K562 (cell line): Measurements from ENCODE around the gene DGKE. TPM values are rescaled to one million over a fixed set of nuclear protein-coding genes. Genes with fewer than 3 reads are reported as not detected.

Experiments used
- BACH1 ChIP-seq: fragments of 200-800 bp; sonication (Bioruptor generic); IDR thresholded peaks from 2 replicates; pipeline ENCODE4 v1.6.1; 2016; ENCODE audit warnings: missing genetic modification characterization, missing compliant biosample characterization
- CEBPZ ChIP-seq: fragments of 150-350 bp; IDR thresholded peaks from 2 replicates; pipeline ENCODE4 v1.6.1; 2014; ENCODE audit warnings: low read depth, mild to moderate bottlenecking, low read length, borderline replicate concordance
- CREBBP ChIP-seq: IDR thresholded peaks from one replicate; pipeline ENCODE4 v1.6.1; 2012; ENCODE audit warnings: low read depth, mild to moderate bottlenecking, control low read depth, inconsistent platforms, low read length
- FOXA3 ChIP-seq, 2 experiments: fragments of 450-650 bp in 1 of 2; sonication (generic) in 1 of 2; formaldehyde crosslinking; IDR thresholded peaks in 1 of 2; conservative IDR thresholded peaks in 1 of 2; 2 replicates each; pipeline versions ENCODE4 v1.4.0 to v1.8.0; 2020 to 2022; ENCODE audit warnings: mild to moderate bottlenecking in 2 of 2, missing genetic modification reagents in 1 of 2
- MYNN ChIP-seq, 2 experiments: sonication (generic); formaldehyde crosslinking in 1 of 2; IDR thresholded peaks; 2 replicates each; pipeline versions ENCODE4 v1.5.0 to v1.6.1; 2016 to 2020; ENCODE audit warnings: antibody characterized with exemption in 1 of 2, missing genetic modification reagents in 1 of 2
- STAT5B ChIP-seq: fragments of 250-450 bp; sonication (Bioruptor Pico); IDR thresholded peaks from 2 replicates; pipeline ENCODE4 v1.8.0; 2021; ENCODE audit warnings: mild to moderate bottlenecking, inconsistent platforms
- ZBTB11 ChIP-seq, 3 experiments: fragments of 200-800 bp in 1 of 3; fragments of 250-450 bp in 1 of 3; fragments of 450-650 bp in 1 of 3; sonication (Bioruptor Pico) in 1 of 3; sonication (Bioruptor generic) in 1 of 3; formaldehyde crosslinking in 1 of 3; IDR thresholded peaks; 2 replicates each; pipeline versions ENCODE4 v1.6.1 to v1.8.0; 2016 to 2022; ENCODE audit warnings: mild to moderate bottlenecking in 2 of 3, missing genetic modification characterization in 2 of 3, missing compliant biosample characterization in 1 of 3, moderate library complexity in 1 of 3
- ZFX ChIP-seq: sonication (generic); formaldehyde crosslinking; IDR thresholded peaks from 2 replicates; pipeline ENCODE4 v1.8.0; 2022; ENCODE audit warnings: mild to moderate bottlenecking, missing genetic modification reagents, moderate library complexity
- ZNF318 ChIP-seq, 2 experiments: fragments of 450-650 bp; IDR thresholded peaks; 2 replicates each; pipeline ENCODE4 v1.6.1; 2016; ENCODE audit warnings: mild to moderate bottlenecking in 2 of 2, borderline replicate concordance in 1 of 2, low read depth in 1 of 2, moderate library complexity in 1 of 2
- polyA plus RNA-seq, 8 experiments: library from polyadenylated mRNA; depleted of rRNA in 4 of 8; stranded (reverse) in 5 of 8; unstranded in 3 of 8; fragments of >200 nt; fragmentation: Nextera tagmentation in 2 of 8; fragmentation: Illumina TruSeq in 1 of 8; extraction: Ambion mirVana in 2 of 8; extraction: Trizol in 1 of 8; gene quantifications; 2 replicates each; pipeline versions ENCODE4 v1.2.1 to v1.2.3, GENCODE V29; 2011 to 2014; ENCODE audit warnings: inconsistent platforms in 1 of 8, missing spikeins in 1 of 8
- total RNA-seq, 7 experiments: library from RNA; depleted of rRNA in 6 of 7; stranded (reverse); fragments of >200 nt in 6 of 7; fragmentation: Illumina TruSeq in 2 of 7; extraction: Trizol in 2 of 7; gene quantifications; 2 replicates each; pipeline versions ENCODE4 v1.2.1 to v1.2.3, GENCODE V29; 2011 to 2021; ENCODE audit warnings: low replicate concordance in 1 of 7

The DGKE gene
- total and polyA plus RNA-seq, 9 of the 15 experiments (the other 6 are each of a cell fraction or from before 2014, with no cell fraction given) = 1.3 to 9.9 (median 5.9) TPM

GRCh38 chr17:56913867-56914580, 80.1 kb downstream of the DGKE start, which contains the start of gene TRIM25 (continued):
- TF ChIP-seq CREBBP = no peak
- TF ChIP-seq STAT5B = no peak
- peak; percentile 88 for TF ChIP-seq ZFX (CRISPR knock-in tag)
- TF ChIP-seq ZBTB11 (CRISPR knock-in tag; IDR thresholded peaks at IDR 0.05) = 0 out of 6 replicates have a peak, but pooled peaks of 1 of the 3 experiments have one; percentile 43
- TF ChIP-seq BACH1 (tag) = no peak
- TF ChIP-seq MYNN (IDR thresholded peaks at IDR 0.05) = peak; percentile 86
- no peak for TF ChIP-seq MYNN (CRISPR knock-in tag; IDR thresholded peaks at IDR 0.05)
- TF ChIP-seq CEBPZ = no peak
- no peak for TF ChIP-seq ZNF318 (IDR thresholded peaks at IDR 0.05; ENCODE audit: borderline replicate concordance in 1 of 2, low read depth in 1 of 2)
- TF ChIP-seq FOXA3 (CRISPR knock-in tag; conservative IDR thresholded peaks at IDR 0.05 in 1 of 2, IDR thresholded peaks at IDR 0.05 in 1 of 2) = 0 out of 4 replicates have a peak, but pooled peaks of 1 of the 2 experiments have one; percentile 27
